ENCODE results near the gene NMT1.

GRCh38 chr17:45093444-45094110 is 32.5 kb downstream of the NMT1 start:
- no peak for TF ChIP-seq CTCF (IDR thresholded peaks at IDR 0.05)
- TF ChIP-seq POLR2A (IDR thresholded peaks at IDR 0.05), result no peak
- no peak for TF ChIP-seq EP300 (IDR thresholded peaks at IDR 0.05)
- TF ChIP-seq POLR2AphosphoS5 (IDR thresholded peaks at IDR 0.05), result no peak

Measured in upper lobe of left lung (tissue), 4 donors.